Neural crest cell (in vitro differentiated cells): ENCODE data around the gene CCDC40. TPM values are rescaled to one million over a fixed set of nuclear protein-coding genes. Genes with fewer than 3 reads are reported as not detected.
A peak's percentile ranks its signal among the peaks of the same experiment; 100 is the strongest.
"Not testable (repeated sequence)": the region's sequence is repeated elsewhere in the genome, so short reads cannot be mapped to it uniquely, and the experiment has no call there.

Experiments
- DNase-seq: peaks from one replicate; pipeline ENCODE4 v3.0.0; 2021; ENCODE audit warnings: low read depth, mixed read lengths, low spot score
- H3K27ac Mint-ChIP-seq: one replicate; pipeline ENCODE4 v1.8.0; 2021; ENCODE audit warnings: mild to moderate bottlenecking, mixed read lengths; ENCODE audit not compliant: unreplicated experiment
- H3K27me3 Mint-ChIP-seq: 2 replicates; pipeline ENCODE4 v1.8.0; 2021; ENCODE audit warnings: low read depth, mild to moderate bottlenecking, mixed read lengths
- H3K36me3 Mint-ChIP-seq: 2 replicates; pipeline ENCODE4 v1.8.0; 2021; ENCODE audit warnings: low read depth, mild to moderate bottlenecking, mixed read lengths
- H3K4me1 Mint-ChIP-seq: 2 replicates; pipeline ENCODE4 v1.8.0; 2021; ENCODE audit warnings: mixed read lengths
- H3K4me3 Mint-ChIP-seq: one replicate; pipeline ENCODE4 v1.8.0; 2021; ENCODE audit warnings: mild to moderate bottlenecking, mixed read lengths
- H3K9me3 Mint-ChIP-seq: 2 replicates; pipeline ENCODE4 v1.8.0; 2021; ENCODE audit warnings: mixed read lengths
- CTCF ChIP-seq: fragments of 200-600 bp; sonication (generic); conservative IDR thresholded peaks from 2 replicates; pipeline ENCODE4 v1.5.0; 2021; ENCODE audit warnings: antibody characterized with exemption, mild to moderate bottlenecking
- total RNA-seq: library from RNA; stranded (reverse); gene quantifications from 2 replicates; pipeline ENCODE4 v1.2.1, GENCODE V29; 2021

CCDC40 gene
- total RNA-seq, 1 donor from 2014 or later: 22.7 TPM

- H3K36me3 Mint-ChIP-seq: peaks cover 8% of the 10 kb centered on the region
- peak overlapping the region; percentile 96 for H3K4me3 Mint-ChIP-seq
- no peaks in the 10 kb centered on the region for H3K27me3 Mint-ChIP-seq
- TF ChIP-seq CTCF: no peak
- peaks cover 52% of the 10 kb centered on the region for H3K4me1 Mint-ChIP-seq
- H3K9me3 Mint-ChIP-seq: no peaks in the 10 kb centered on the region
- H3K27ac Mint-ChIP-seq: peak overlapping the region; percentile 98
- peak; percentile 18 for DNase-seq
Observed at GRCh38 chr17:80034791-80035686, 1.4 kb upstream of the CCDC40 start.

- TF ChIP-seq CTCF: no peak
- Mint-ChIP-seq H3K4me3 (peak within 1 kb of the TSS; percentile 98), H3K36me3 (peaks cover 8% of the 10 kb centered on the region), H3K4me1 (peaks cover 51% of the 10 kb centered on the region), H3K27ac (peak within 1 kb of the TSS; percentile 99), H3K9me3 (no peaks in the 10 kb centered on the region), H3K27me3 (no peaks in the 10 kb centered on the region)
- no peak for DNase-seq
Observed at GRCh38 chr17:80035687-80035936, 830 bp upstream of the CCDC40 start, which contains the start of gene TBC1D16. TBC1D16 (minus strand) TSS chr17:80035872; CDS start chr17:80013547, 22,325 bp downstream.

GRCh38 chr17:80036715-80037477, 454 bp downstream of the CCDC40 start:
- Mint-ChIP-seq H3K36me3 (peaks cover 16% of the 10 kb centered on the region), H3K27me3 (no peaks in the 10 kb centered on the region), H3K9me3 (no peaks in the 10 kb centered on the region), H3K27ac (peak overlapping the region; percentile 99), H3K4me3 (peak overlapping the region; percentile 98), H3K4me1 (peaks cover 42% of the 10 kb centered on the region)
- peak; percentile 76 for DNase-seq
- TF ChIP-seq CTCF: no peak

- Mint-ChIP-seq H3K36me3 (peaks cover 30% of the 10 kb centered on the region), H3K4me1 (no peaks in the 10 kb centered on the region), H3K27ac (no peak overlapping the region), H3K4me3 (no peak overlapping the region), H3K27me3 (no peaks in the 10 kb centered on the region), H3K9me3 (peaks cover 3% of the 10 kb centered on the region)
- TF ChIP-seq CTCF: no peak
- DNase-seq: no peak
Observed at GRCh38 chr17:80043963-80044362, 7.5 kb downstream of the CCDC40 start.

GRCh38 chr17:80045703-80046102, 9.3 kb downstream of the CCDC40 start:
- peaks cover 26% of the 10 kb centered on the region for H3K36me3 Mint-ChIP-seq
- H3K9me3 Mint-ChIP-seq: peaks cover 3% of the 10 kb centered on the region
- no peaks in the 10 kb centered on the region for H3K27me3 Mint-ChIP-seq
- H3K4me1 Mint-ChIP-seq: no peaks in the 10 kb centered on the region
- no peak overlapping the region for H3K4me3 Mint-ChIP-seq
- DNase-seq: no peak
- TF ChIP-seq CTCF: no peak
- H3K27ac Mint-ChIP-seq: peak overlapping the region; percentile 75

- not testable (repeated sequence) for DNase-seq, H3K27ac Mint-ChIP-seq, H3K27me3 Mint-ChIP-seq, H3K4me3 Mint-ChIP-seq, H3K4me1 Mint-ChIP-seq, H3K9me3 Mint-ChIP-seq
- peaks cover 22% of the 10 kb centered on the region for H3K36me3 Mint-ChIP-seq
Observed at GRCh38 chr17:80046709-80047108, 10.3 kb downstream of the CCDC40 start.
